GM18511 (cell line): ENCODE data around the gene COL10A1.

Experiments
- ATAC-seq: cut with Tn5 transposase; IDR thresholded peaks from one replicate; pipeline ENCODE4 v1.9.1; 2021; ENCODE audit warnings: mild to moderate bottlenecking, moderate library complexity; ENCODE audit not compliant: unreplicated experiment

The COL10A1 gene

GRCh38 chr6:116088946-116089345 is 37.0 kb downstream of the COL10A1 start:
- ATAC-seq: no peak

- ATAC-seq: peak; percentile 95
Measured at GRCh38 chr6:116087437-116088027, 38.4 kb downstream of the COL10A1 start.

- no peak for ATAC-seq
Measured at GRCh38 chr6:116084284-116084683, 41.6 kb downstream of the COL10A1 start.

GRCh38 chr6:116083052-116083451 is 42.9 kb downstream of the COL10A1 start:
- ATAC-seq: no peak

DNA sequence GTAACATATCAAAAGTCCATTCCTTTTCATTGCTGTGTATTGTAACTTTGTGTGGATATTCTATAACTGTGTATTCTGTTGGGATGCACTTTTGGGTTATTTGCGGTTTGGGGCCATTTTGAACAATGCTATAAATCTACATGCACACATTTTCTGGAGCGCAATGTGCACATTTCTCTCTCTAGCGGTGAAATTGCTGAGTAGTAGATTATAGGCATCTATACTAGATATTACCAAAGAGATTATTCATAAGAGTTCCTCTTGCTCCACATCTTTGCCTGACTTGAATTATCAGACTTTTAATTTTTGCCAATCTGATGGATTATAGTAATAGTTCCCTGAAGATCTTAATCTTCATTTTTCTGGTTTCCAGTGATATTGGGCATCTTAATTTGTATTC is 47.0 kb downstream of the COL10A1 start:
- ATAC-seq: no peak

DNA sequence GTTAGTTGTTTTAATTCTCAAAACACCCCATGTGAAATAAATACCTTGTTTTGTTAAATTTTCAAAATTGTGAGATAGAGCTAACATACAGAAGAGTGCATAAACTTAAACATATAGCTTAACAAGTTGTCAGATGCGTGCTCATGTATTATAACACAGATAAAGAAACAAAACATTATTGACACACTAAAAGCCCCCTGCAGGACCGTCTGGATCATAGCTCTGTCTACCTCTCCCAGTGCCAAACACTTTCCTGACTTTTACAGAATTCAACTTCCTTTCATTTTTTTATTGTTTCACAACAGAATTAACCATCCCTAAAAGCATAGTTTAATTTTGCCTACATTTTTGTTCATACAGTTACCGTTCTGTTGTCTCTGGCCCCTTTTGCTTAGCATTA is 47.4 kb downstream of the COL10A1 start:
- no peak for ATAC-seq

DNA sequence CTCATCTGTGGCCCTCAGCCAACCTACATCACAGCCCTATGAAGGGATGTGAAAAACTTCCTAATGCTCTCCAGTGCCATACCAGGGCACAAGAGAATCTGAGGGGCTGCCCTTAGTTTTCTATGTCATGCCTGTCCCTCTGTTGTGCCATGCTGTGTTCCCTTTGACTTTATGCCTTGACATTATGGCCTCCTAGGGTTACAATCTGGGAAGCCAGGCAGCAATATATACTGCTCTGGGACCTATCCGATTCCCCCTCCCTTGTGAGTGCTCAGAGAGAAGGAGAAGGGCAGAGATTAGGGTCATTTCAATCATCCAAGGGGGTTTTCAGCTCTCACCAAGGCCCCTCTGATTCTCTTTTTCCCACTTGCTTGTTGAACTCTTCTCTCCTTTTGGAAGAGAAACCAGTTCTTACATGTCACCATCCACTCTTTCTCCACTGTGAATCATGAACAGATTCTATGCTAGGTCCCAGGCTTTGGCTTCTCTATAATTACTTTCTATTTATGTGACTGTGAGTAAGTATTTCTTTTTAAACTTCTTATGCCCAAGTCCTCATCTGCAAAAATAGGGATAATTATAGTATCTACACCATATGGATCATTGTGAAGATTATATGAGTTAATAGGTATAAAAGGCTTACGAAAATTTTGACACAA is 51.1 kb downstream of the COL10A1 start:
- no peak for ATAC-seq

DNA sequence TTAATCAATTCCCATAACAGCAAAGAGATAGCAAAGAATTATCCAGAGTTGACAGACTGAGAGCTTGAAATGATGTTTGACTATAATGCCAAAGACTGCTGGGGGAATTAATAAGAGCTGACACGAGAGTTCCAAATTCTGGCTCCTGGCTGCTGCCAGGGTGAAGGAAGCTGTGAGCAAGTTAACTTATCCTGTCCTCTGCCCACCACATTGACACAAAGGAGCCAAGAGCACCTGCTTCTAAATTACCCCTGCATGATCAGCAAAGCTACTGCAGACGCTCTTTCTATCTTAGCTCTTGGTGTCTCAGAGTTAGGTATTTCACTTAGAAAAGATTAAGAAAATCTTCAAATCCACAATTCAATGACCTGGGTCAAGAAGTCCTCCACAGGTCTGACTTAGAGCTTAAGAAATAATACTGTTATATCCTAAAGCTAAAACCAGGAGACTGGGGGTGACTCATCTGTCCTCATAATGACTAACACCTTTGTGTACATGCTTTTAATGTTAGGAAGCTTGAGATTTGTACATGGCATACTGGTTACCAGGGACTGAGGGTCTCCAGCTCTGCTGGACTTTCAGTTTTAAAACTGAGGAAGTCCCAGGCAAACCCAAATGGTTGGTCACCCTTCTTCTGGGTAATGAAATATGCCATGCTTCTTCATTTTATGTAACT is 52.0 kb downstream of the COL10A1 start:
- ATAC-seq: no peak

DNA sequence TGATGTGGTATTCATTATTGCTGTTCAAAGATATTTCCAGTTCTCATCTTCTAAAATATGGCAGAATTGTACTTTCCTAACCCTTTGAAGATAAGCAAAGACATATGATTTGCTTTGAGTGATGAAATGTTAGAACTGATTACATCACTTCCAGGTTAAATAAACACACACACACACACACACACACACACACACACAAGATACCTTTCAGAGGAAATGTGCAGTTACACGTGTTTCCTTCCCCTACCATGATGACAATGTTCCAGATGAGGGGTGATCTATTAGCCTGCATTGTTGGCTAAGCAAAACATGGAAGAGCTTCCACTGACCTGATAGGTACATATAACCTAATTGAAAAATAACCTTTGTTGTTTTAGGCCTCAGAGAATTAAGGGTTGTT is 53.6 kb downstream of the COL10A1 start:
- no peak for ATAC-seq

DNA sequence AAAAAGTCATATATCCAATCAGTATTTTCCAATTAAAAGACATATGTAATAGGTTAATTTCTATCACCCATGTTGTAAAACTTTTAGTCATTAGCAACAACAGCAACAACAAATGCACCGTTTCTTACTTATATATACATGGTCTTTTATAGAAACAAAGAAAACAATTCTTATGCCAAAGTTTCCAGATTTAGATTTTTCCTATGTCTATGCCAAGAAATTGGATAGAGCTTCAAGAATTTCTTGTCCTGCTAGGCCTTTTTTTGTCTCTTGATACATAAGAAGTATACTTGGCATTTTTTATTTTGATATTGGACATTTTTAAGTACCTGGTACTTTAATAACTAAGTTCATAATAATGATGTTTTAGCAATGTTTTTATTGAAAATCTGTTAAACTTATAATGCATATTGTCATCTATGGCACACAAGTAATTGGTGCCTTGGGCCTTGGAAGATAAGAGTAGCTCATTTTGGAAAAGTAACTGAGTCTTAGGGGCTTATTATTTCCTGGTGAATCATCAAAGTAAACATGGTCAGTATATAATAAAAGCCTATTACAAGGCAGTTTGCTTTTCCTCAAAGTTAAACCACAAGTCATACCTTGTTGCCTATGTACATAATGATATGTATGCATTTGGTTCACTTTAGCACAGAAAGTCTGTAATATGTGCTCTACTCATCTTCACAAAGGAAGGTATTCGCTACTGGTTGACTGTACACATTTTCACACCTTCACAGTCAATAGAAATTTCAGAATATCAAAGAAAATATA is 55.1 kb downstream of the COL10A1 start:
- no peak for ATAC-seq

GRCh38 chr6:116070101-116070500 is 55.8 kb downstream of the COL10A1 start:
- ATAC-seq: no peak
